HS-27A (cell line): ENCODE data around the gene TRAPPC1.
A peak's percentile ranks its signal among the peaks of the same experiment; 100 is the strongest.

Experiments
- DNase-seq: peaks from one replicate; pipeline ENCODE4 v3.0.0-alpha.2; 2012; ENCODE audit warnings: low read depth, missing footprints

The TRAPPC1 gene

DNA sequence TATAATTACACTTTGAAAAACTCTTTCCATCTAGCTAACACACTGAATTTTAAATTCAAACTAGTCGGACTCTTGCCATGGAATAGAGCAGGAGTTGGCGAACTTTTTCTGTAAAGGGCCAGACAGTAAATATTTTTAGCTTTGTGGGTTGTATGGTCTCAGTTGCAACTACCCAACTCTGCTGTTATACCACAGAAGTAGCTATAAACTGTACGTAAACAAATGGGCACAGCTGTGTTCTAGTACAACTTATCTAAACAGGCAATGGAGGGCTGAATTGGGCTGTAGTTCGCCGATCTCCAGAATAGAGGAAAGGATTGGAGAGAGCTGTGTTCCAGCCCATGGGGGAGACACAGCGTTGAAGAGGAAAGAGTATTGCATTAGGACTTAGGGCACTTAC is 9.0 kb upstream of the TRAPPC1 start:
- no peak for DNase-seq

- DNase-seq, result no peak
Measured at GRCh38 chr17:7940034-7940433, 8.3 kb upstream of the TRAPPC1 start.

DNA sequence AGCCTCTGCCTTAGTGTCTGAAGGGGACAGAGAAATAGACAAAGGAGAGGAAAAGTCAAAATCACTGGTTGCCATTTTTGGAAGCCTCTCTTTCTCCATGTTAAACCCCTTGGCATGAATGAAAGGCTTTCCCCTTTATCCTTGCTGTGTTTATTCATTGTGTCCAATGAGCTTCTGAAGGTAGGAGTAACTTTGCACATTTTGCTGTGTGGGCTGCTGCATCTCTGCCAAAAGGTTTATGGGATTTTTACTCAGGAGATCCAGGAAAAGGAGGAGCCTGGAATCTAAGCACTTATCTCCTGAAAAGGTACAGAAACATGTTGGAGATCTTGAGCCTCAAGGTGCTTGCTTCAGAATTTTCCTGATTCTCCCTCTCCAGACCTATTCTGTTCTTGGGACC is 4.1 kb upstream of the TRAPPC1 start:
- DNase-seq, result no peak

DNA sequence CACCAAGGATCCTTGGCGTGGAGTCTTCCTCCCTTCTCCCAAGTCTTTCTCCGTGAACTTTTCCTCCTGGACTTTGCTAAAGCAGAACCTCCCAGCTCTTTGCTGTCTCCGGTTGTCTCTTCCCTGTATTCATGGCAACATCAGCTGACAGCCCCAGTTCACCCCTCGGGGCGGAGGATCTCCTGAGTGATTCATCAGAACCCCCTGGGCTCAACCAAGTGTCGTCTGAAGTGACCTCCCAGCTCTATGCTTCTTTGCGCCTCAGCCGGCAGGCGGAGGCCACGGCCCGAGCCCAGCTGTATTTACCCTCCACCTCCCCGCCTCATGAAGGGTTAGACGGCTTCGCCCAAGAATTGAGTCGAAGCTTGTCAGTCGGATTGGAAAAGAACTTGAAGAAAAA is 1.2 kb upstream of the TRAPPC1 start:
- no peak for DNase-seq

- DNase-seq, result no peak
Measured at GRCh38 chr17:7932483-7932891, 741 bp upstream of the TRAPPC1 start.

- no peak for DNase-seq
Measured at GRCh38 chr17:7930841-7931631, 710 bp downstream of the TRAPPC1 start.

- no peak for DNase-seq
Measured at GRCh38 chr17:7929158-7930023, 2.4 kb downstream of the TRAPPC1 start, which contains the start of gene KCNAB3. KCNAB3 (minus strand) TSS chr17:7929856; CDS start chr17:7929435, 421 bp downstream.

- no peak for DNase-seq
Measured at GRCh38 chr17:7927596-7927995, 4.2 kb downstream of the TRAPPC1 start.

DNA sequence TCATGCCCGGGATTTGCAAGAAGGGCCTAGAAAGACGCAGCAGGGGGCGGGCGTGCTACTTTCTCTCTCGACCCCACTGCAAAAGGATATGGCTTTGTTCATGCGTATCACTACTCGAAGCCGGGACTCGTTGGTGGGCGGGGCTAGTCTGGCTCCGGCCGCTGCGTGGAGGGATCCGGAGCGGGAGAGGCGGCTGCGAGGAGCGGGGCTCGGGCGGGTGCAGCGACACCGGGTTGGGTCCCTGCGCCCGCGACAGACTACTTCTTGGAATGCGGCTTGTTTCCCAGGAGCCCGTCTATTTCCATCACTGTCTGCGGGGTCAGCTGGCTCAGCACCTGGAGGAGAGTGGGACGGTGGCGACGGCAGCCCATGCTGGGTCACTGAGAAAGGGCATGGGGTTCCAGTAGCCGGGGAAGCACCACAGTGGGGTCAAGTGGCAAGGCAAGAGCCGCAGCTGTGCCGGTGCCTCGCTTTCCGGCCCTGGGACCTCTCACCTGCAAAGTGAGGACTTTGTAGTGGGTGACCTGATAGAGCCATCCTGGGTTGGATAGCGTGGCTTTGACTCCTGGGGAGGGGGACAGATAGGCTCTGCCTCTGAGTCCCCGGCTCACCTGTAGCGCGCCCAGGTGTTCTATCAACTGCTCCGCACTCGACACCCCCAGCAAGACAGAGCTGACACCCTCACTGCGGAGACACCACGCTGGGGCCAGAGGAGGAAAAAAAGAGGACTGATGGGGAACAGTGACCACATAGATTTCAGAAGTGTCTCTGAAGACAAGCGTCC is 8.7 kb downstream of the TRAPPC1 start:
- no peak for DNase-seq

- no peak for DNase-seq
Measured at GRCh38 chr17:7922269-7922844, 9.4 kb downstream of the TRAPPC1 start.

DNA sequence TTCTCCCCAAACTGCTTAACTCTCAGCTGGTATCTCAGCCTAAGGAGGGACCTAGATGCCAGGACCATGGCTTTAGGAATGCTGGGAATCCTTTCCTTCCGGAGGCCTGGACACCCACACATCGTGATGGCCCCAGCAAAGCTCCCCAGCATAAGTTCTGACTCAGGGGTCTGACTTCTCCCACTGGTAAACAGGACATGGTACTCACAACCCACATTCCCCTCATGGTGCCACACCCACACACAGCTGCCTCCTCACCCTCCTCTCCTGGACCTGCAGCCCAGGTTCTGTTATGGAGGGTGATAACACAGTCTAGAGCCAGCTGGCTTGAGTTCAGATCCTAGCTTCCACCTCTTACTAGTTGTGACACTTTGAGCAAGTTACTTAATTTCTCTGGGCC is 14.9 kb downstream of the TRAPPC1 start:
- DNase-seq, result peak; percentile 65

- DNase-seq, result no peak
Measured at GRCh38 chr17:7916385-7916682, 15.4 kb downstream of the TRAPPC1 start.

- peak; percentile 88 for DNase-seq
Measured at GRCh38 chr17:7915611-7916384, 15.9 kb downstream of the TRAPPC1 start, which contains the start of gene RNF227. RNF227 (minus strand) TSS chr17:7916289; CDS start chr17:7916195, 94 bp downstream.

DNA sequence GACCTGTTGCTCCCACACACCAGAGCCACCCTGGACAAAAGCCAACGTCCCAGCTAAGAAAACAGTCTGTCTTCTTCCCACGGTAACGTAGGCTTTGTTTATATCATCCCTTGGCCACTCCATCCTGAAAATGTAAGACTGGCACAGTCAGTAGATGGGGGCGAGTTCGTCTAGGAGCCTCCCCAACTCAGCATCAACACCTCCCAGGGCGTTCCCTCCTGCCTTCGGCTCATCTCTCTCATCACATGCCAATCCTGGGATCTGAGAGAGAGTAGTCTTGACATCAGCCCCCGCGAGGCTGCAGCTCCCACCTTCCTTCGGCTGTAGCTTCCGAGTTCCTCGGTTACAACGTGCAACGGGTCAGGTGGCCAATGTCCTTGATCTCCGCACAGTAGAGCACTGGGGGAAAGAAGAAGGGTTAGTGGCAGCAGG is 16.6 kb downstream of the TRAPPC1 start:
- DNase-seq, result no peak

GRCh38 chr17:7912927-7913524 is 18.7 kb downstream of the TRAPPC1 start:
- no peak for DNase-seq

DNA sequence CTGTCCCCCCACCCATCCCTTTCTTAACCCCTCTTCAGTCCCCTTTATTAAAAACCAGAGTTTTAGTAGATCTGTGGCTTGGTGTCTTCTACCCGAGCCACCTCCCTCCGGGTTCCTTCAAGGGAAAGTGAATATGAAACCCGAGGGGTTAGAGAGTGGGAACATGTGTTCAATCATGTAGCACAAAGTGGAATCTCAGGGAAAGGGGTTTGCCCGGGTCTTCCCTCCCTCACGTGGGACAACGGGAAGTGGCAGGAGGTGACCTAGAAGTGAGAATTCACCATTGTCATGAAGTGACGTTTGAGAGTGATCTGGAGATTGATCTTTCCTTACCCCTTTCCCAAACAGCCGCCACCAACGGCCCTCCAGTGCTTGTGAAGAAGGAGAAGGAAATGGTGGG is 20.6 kb downstream of the TRAPPC1 start:
- DNase-seq, result no peak

DNA sequence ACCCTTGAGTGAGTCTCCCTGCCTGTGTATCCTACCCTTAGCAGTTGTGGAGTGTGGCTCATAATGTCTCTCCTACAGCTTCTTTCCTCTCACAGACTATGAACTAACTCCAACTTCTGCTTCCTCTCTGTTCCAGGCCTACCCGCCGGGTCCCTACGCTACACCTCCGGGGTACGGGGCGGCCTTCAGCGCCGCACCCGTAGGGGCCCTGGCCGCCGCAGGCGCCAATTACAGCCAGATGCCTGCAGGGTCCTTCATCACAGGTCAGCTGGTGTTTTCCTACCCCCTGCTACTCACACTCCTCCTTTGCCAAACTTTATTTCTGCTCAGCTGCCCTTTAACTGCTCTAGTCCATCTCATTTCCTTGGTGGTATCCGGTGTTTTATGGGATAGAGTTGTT is 21.0 kb downstream of the TRAPPC1 start:
- DNase-seq, result no peak

- no peak for DNase-seq
Measured at GRCh38 chr17:7910281-7910680, 21.5 kb downstream of the TRAPPC1 start.

- no peak for DNase-seq
Measured at GRCh38 chr17:7909089-7909488, 22.7 kb downstream of the TRAPPC1 start.

DNA sequence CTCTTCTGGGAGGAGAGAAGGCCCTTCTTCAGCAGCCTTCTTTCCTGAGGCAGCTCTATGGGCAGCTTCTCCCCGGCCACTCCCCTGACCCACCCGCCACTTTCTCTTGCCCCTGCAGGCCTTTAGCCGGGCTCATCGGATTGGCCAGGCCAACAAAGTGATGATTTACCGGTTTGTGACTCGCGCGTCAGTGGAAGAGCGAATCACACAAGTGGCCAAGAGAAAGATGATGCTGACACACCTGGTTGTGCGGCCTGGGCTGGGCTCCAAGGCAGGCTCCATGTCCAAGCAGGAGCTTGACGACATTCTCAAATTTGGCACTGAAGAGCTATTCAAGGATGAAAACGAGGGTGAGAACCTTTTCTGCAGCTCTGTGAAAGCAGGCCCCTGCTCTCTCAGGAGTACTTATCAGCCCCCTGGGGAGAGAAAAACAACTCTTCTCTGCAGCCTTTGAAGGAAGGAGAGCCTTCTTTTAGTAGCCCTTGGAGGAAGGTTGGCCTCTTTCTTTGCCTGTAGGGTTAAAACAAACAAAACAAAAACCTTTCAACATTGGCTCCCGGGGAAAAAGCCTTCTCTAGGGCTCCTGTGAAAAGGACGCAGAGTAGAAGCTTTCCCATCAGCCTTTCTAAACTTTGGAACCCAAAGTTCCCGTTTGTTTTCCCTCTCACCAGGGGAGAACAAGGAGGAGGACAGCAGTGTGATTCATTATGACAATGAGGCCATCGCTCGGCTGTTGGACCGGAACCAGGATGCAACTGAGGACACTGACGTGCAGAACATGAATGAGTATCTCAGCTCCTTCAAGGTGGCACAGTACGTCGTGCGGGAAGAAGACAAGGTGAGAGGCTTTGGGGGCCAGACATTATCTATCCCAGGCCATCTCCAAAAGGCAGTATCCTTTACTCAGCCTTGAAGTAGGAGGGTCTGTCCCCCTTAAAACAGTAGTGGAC is 28.3 kb downstream of the TRAPPC1 start:
- DNase-seq, result no peak
